Stimulated activated CD4-positive, alpha-beta T cell treated with anti-CD3 and anti-CD28 coated beads, Interleukin-4, amount 100 ng/mL, for 1 hour (primary cell): ENCODE measurements around the gene TPM2.
A peak's percentile ranks its signal among the peaks of the same experiment; 100 is the strongest.

ENCODE experiments used
- DNase-seq: peaks from one replicate; pipeline ENCODE4 v3.0.0-alpha.2; 2020

Gene TPM2

DNA sequence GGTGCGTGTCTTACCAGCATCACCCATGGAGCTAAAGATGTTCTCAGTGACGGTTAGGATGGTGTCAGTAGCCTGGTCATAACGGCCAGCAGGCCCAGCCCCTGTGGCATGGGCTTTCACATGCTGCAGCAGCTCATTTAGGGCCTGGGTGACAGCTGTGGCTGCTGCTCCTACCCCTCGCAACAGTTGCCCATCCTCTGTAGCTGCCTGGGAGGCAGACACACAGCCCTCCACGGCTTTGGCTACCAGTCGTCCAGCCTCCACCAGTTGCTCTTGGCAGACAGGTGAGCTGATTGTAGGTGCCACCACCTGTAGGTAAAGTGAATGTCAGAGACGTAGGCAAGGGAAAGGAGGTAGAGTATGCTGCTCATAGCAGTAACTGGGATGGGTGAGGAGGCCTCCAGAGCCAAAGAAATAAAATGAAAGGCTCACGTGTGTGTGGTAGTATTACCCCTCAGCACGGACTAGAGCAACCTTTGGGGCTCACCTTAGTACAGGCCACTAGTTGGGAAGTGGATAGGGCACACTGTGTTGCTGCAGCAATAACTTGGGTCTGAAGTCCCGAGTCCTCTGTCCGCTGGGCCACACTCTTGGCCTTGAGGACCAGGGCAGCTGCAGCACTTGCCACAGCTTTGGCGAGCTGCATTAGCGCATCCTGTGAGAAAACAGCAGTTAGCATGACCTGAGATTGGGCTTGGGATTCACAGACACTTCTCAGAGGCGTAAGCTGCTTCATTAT is 27.6 kb upstream of the TPM2 start:
- DNase-seq, result no peak

DNA sequence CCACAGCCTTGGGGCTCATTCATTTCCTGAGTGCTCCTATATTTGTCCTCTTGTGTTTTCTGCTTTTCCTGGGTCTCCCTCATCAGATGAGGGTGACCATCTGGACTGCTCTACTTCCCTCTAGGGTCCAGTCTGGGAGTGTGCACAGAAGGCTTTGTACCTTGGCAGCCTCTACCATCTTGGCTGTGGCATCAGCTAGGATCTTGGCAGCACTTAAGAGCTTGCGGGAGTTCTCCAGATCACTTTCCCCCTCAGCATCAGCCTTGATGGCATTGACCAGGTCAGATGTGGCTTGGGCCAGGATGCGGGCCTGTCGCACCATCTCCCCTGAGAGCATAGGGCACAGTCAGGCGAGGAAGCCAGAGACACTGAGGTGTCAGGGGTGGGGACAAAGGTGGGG is 26.5 kb upstream of the TPM2 start:
- DNase-seq, result no peak

DNA sequence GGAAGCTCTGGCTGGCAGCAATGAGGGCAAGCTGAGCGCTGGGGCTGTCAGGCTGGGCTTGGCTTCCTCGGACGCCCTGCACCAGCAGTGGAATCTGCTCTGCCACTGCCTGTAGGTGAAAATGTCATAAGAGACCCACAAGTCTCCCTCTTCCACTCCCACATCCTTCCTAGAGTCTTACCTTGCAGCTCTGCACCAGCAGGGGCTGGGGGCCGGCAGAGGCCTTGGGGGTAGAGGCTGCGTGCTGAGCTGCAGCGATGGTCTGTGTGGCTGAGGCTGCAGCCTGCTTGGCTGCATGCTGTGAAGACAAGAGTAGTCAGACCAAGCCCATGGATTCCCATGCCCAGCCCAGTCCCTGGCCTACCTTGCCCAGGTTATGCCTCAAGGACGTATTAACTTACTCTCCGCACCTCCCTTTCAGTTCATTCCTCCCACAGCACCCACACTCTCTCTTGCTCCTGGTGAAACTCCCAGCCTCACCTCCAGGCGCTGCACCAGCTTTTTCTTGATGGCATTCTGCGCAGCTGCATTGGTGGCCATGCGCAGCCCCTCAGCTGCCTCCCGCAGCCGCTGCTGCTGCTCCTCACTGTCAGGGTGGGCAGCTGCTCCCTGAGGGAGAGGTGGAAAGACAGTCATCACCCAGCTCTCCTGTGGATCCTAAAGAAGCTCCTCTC is 25.0 kb upstream of the TPM2 start:
- DNase-seq, result no peak

DNA sequence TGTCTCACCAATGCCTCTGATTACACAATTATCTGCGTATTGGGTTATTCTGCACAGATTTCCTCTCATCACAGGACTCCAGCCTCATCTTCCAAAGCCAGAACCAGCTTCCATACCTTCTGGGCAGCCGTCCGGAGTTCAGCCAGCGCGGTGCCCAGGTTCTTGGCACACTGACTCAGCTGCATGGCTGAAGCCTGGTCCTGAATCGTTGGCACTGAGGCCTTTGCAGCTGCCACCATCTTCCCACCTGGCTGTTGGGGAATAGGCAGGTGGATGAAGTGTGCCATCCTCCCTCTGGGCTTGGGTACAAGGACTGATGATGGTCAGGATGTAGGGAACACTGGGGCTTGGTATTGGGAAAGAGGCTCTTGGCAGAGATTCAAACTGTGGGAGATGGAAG is 24.4 kb upstream of the TPM2 start:
- no peak for DNase-seq

DNA sequence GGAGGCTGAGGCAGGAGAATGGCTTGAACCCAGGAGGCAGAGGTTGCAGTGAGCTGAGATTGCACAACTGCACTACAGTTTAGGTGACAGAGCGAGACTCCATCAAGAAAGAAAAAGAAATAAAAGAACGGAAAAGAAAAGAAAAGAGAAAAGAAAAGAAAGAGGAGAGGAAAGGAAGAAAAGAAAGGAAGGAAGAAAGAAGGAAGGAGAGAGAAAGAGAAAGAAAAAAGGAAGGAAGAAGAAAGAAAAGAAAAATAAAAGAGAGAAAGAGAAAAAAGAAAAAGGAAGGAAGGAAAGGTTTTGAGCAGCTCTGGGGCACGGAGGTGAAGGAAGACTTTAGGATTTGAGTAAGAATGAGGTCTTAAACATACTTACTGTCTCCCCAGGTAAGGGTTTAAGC is 23.9 kb upstream of the TPM2 start:
- no peak for DNase-seq

DNA sequence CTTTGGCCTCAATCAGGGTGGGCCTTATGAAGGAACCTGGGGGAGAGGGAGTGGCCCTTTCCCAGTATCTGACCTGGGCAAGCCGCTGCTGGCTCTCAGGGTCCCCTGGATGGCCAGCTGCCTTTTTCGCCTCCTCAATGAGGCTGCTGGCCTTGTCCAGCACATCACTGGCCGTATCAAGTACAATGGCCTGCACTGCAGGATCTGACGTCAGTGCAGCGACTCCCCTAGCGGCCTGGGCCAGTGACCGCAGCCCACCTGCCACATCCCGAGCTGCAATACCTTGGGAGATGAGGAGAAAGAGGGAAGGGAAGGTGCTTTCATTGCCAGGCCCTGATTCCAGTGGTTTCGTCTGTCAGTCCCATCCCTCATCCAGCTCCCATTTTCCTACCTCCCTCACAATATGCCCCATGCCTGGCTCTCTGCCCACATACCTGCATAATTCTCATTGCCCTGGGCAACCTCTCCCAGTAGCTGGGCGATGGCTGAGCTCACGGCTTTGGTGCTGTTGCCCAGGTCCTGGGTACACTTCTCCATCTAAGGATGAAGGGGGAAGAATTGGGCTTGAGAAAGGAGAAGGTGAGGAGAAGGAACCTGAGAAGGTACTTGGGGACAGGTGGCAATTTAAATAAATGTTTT is 23.2 kb upstream of the TPM2 start:
- no peak for DNase-seq

DNA sequence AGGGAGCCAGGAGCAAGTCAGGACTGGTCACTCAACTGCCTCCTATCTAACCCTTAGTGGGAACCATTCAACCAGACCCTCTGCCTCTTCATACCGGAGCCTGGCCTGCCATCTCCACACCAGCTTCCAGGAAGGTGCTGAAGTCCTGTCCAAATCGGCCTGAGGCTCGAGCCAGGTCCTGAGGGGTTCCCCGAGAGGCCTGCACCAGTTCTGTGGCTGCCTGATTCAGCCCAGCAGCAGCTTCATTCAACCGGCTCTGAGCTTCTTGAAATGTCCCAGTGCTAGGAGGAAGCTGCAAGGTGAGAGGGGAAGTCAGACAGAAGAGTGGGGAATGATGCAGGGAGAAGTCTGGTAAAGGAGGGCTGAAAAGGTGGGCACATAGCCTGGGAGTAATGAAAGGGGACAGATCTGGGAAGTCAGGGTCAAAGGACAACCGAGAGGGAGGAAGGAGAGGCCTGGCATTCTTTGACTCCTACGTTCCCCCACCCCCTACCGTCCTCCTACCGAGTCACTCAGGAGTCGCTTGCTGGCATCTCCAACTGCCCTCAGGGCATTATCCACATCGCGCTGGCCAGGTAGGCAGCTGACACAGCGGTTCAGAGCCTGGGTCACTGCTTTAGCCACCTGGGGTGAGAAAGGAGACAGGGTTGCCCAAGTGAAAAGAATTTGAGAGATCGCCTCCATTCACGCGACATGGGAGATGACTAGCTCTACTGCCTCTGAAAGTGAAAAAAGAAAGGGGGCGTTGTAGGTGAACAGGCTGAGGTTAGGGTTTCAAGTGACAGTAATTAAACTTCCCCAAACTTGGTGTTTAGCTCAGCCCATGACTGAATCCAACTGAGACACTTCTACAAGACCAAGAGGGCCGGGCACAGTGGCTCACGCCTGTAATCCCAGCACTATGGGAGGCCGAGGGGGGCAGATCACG is 22.0 kb upstream of the TPM2 start:
- no peak for DNase-seq

DNA sequence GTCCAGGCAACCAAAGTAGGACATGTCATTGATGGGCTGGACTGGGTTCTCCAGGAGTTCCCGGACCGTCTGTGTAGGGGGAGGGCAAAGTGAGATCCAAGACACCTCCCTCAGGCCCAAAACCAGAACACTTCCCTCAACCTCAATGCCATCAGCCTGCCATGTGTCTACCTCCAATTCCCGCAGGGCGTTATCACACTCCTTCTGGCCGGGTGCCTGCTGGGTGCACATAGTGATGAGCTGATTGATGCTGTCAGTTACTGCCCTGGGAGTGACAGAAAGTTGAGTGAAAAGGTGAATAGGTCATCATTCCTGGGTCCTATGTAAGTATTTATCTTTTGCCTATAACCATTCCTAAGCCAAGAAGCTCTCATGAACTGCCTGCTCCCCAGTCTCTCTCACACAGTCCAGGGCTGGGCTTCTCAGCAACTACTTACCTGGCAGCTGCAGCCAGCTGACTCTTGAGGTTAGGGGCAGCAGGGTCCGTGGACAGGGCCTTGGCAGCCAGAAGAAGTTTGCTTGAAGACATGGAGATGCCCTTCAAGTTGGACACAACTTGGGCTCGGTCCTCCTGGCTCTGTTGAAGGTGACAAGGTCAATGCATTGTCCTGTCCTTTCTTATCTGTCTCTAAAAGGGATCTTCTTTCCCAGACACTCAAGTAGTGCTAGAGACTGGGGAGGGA is 21.2 kb upstream of the TPM2 start:
- no peak for DNase-seq

DNA sequence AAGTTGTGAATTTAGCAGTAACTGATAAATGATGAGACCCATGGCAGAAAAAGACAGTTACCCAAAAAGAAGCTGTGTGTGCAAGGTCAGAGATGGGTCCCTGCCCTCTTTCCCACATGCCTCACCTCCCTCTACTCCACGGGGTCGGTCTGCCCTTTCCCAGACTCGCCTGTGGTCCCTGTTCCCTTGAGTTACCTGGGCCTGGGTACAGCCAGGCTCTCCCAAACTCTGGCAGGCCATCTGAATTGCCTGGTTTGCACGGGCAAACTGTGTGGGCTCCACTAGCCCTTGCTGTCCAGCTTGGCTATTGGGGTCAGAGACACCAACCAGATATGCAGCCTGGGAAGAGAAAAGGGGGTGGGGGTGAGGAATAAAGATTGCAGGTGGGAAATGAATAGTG is 18.4 kb upstream of the TPM2 start:
- DNase-seq, result no peak

DNA sequence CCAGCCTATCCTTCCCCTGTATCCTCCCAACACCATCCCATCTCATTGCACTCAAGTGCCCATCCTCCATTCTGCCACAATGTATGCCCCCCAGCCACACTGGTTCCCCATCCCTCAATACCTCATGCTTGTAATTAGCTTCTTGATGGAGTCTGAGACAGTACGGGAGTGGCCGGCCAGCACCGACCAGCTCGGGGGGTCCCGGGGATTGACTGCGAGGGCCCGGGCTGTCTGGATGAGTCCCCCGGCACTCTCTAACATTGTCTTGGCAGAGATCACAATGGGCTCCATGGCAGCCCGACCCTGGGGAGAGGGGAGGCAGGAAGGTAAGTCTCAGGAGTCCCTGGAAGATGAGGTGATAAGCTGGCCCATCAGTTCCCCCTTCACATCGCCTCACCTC is 17.2 kb upstream of the TPM2 start:
- DNase-seq, result no peak

DNA sequence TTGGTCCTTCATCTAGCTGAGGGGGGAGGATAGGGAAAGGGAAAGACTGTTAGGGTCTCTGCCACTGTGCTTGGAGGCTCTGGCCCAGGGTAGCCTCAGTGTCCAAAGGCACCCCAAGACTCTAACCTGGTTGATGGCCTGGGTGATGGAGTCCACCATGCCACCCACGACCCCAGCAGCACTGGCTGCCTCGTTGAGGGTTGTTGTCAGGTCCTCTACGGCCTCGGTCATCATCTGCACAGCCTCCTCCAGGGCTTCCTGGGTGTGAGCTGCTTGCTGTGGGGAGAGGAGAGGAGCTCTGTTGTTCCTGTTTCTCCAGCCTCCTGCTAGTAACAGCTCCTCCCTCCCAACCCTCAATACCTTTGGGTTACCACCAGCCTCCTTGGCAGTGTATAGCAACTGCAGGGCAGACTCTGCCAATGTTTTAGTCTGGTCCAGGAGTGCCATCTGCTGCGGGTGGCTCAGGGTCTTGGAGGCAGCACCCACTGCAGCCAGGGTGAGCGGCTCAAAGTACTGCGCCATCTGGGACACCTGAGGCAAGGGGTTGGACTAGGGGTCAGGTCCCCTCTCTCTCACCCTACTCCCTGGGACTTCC is 16.2 kb upstream of the TPM2 start:
- no peak for DNase-seq

DNA sequence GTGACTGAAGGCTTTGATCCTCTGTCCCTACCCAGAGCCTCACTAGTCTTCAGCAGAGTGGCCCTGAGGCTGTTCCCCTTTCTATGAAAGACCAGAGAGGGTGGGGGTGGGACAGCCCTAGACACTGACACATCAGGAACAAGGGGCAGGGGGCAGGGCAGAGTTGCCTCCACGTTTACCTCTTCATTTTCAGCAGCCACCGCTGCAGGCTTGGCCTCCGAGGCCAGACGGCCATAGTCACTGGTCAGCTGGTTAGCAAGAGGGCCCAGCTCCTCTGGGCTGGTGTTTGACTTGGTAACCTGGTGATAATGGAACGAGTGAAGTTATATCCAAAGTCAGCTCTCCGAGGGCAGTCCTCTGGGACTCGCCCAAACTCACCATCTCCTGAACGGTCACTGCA is 15.6 kb upstream of the TPM2 start:
- DNase-seq, result no peak

DNA sequence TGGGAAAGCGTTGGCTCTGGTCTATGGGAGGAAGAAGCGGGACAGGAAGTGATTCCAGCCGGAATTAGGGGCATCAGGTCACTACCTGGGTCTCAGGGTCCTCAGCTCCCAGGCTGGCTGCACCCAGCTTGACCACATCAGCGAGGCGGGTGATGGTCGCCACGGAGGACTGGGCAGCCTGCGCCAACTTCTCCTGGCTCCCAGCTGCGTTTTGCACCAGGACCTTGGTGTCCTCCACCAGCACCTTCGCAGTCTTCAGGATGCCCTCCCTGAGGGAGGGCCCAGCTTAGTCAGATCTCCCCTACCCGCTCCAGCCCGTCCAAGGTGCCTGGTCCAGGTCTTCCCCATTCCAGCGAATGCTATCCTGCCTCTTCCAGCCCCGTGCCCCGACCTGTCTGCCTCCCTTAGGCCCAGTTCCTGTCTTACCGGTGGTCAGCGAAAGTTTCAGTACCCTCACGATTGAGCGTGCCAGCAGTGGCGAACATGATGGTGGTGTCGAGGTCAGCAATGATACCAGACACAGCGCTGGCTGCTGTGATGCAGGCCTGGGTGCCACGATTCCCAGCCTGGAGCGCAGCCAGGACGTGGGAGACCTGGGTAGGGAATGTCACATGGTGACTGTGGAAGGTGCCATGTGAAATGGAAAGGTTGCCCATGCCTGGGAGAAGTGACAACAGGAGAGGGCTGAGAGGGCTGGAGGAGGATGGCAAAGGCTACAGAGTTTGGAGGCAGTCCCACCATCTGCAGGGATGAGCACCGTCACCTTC is 14.4 kb upstream of the TPM2 start:
- DNase-seq, result no peak

DNA sequence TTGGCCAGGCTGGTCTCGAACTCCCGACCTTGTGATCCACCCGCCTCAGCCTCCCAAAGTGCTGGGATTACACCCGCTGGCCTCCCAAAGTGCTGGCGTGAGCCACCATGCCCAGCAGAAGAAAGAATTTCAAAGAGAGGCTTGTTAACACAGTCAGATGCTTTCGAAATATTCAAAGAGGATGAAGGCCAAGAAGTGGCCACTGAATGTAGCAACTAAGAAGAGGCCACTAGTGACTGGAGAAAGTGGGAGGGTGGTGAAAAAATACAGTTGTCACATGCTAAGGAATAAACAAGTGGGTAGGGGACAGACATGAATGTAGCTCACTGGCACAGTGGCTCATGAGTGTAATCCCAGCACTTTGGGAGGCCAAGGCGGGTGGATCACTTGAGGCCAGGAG is 13.0 kb upstream of the TPM2 start:
- no peak for DNase-seq

DNA sequence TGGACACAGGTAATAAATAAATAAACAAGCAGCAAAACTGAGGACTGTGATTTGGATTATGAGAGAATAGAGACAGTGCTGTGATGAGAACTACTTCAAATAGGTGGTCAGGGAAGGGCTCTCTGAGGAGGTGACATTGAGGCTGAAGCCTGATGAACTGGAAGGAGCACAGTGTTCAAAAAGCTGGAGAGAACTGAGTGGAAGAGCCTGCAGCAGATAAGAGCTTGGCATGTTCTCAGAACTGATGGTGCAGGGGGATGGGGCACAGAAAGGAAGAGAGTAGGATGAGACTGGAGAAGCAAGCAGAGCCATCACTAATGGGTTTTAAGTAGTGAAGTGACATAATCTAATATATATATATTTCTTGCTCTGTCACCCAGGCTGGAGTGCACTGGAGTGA is 11.2 kb upstream of the TPM2 start:
- DNase-seq, result no peak

DNA sequence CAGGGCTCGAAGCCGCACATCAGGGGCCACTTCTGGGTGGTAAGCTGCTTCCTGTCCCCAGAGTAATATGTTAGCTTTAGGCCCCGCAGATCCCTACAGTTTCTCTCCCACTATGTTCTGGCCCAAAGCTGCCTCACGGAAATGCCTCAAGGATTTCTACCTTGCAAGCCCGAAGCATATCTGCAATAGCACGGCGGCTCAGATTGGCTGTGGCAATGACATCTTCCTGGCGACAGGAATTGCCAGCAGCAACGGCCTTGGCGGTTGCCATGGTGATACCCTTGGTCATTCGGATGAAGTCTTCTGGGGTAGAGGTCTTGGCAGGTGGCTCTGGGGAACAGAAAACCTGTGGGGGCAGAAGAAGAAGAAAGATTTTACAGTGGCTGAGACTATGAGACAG is 10.3 kb upstream of the TPM2 start:
- DNase-seq, result no peak

DNA sequence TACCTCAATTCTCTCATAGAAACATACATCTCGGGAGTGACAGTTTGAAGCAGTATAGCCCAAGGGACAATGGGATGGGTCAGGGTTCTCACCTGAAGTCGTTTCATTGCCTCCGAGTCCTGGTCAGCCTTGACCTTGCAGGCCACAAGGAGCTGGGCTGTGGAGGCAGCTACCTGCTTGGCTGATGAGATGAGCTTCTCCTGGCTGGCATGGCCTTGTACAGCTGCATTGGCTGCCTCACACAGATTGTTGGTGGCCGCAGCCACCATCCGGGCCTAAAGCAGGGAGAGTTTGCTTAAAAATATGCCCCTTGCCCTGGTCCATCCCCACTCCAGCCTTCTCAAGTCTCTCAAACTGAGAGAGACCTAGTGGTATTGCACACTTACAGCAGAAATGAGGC is 8.5 kb upstream of the TPM2 start:
- DNase-seq, result no peak

DNA sequence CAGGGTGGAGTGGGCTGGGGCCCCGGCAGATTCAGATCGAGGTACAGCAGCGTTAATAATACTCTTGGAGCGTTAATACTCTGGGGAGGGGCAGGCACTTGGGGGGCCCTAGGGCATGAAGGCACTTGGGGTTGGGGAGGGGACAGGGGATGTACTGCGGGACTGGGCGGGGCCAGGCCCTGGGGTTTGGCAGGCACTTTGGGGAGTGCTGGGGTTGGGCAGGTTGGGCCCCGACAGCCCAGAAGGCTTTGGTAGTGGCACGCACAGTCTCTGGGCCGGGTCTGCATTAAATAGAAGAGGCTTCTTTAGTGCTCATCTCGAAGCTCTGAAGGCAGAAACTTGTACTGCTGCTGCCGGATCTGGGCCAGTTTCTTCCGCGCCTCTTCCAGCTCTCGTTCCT is 7.8 kb upstream of the TPM2 start:
- DNase-seq, result no peak

DNA sequence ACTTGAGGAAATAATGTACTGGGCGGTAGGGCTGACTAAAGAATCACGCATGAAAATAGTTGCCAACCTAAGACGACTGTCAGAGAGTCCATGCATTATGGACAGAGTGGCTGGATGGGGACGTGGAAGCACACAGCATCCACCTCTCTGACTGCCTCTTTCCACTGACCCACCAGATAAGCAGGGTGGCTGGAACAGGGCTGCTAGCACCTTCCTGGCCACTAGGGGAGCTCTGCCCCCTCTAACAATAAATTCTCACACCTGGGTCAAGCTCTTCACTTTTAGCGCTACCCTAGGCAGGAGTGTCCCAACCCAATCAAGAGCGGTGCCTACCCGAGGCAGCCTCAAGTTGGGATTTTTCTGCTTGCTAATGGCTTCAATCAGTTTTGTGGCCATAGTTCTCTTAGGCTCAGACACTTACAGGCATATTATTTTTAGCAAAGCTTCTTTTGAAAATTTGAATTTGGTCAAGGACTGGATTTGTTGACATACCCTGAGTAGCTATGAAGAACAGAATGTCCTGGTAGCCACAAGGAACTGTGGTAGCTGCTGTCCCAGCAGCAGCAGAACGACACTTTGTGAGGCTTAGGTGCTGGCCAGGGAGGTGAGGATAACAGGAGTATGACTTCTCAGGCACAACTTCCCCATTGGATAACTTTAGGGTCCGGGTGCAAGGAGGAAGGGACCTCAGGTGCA is 6.9 kb upstream of the TPM2 start:
- peak; percentile 47 for DNase-seq

DNA sequence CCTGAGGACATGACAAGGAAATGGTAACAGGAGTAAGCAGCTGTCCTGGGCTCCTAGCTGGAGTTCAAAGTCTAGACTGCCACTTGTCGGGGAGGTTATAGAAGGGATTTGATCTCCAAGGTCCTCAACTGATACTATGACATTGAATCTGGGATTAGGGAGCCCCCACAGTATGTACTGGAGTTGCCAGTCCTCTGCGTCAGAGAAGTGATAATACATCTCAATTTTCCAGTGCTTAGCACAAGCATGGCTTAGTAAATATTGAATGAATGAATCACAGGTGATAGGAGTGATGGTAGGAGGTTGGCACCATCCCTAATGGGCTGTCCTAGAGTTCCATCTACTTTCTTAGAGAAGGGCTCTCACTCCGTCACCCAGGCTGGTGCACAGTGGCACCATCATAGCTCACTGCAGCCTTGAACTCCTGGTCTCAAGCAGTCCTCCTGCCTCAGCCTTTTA is 6.2 kb upstream of the TPM2 start:
- no peak for DNase-seq
